NCI-H2107 treated with DMSO at 0.1 percent for 48 hours (cell line): ENCODE measurements around the gene POMGNT1.
A peak's percentile ranks its signal among the peaks of the same experiment; 100 is the strongest.
"Not testable (repeated sequence)": the region's sequence is repeated elsewhere in the genome, so short reads cannot be mapped to it uniquely, and the experiment has no call there.

ENCODE experiments used
- DNase-seq: peaks from one replicate; lab custom pipeline; 2025; ENCODE audit not compliant: unreplicated experiment; lab: John Stamatoyannopoulos, UW

Gene POMGNT1

DNA sequence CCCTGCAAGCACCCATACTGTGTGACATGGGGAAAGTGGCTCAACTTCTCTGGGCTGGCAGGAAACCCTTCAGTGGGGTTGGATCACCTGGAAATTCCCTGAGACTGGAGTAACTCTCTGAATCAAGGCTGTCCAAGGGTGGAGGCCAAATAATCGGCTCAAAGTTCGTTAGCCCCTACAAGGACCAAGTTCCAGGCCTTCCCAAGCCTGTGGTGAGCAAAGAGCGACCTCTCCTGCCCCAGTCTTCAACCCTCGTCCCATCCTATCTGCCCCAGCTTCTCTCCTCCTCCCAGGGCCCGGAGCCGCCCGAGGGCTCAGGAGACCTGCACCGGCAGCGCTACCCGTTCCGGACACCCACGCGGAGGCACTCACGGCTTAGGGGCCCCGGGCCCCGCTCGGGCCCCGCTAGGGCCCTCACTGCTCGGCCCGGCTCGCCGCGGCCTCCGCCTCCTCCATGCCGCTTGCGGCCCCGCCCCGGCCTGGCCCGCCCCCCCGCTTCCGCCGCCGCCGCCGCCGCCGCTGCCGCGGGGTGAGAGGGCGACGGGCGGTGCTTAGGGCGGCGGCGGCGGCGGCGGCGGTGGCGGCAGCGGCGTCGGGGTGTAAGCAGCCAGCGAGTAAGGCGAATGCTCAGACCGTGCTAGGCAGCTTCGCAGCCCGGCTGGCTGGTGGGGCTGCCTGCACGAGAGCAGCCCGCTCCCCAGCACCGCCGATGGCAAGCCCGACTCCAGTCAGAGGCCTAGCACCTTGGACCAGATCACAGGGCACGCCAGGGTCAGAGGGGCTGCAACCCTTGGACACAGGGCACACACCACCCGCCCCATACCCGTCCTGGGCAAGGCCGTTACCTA lies at the start of gene POMGNT1:
Gene POMGNT1, minus strand, starts transcription at position 471 of the 848 bp plus-strand sequence. CDS start 613 bp downstream, outside the sequence.
- DNase-seq, result no peak

DNA sequence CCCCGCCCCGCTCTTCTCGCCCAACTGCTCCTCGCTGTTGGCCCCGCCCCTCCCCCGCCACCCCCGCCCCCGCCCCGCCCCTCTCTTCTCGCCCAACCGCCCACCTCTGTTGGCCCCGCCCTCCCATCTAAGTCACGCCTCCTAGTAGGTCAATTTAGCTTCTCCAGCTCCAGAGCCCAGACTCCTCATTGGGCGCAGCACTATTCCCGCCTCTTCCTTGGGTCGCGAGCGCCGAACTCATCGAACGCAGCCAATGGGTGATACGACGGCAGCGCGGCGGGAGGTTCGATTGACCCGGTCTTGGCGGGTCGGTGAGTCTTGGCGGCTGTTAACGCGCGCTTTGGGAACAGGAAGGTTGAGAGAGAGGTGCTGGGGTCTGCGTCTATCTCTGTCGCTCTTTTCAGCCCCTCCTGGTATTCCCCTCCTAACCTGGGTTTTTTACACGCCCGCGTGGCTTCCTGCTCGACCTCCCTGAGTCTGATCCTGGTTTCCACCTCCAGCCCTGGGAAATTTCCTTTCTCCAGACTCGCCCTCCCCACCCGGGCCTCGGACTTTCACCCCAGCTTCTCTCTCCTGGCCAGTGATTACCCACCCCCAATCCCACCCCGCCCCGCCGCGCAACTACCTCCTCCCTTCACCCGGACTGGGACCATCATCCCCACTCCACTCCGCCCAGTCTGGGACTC lies 49.3 kb upstream of the POMGNT1 start, which contains the start of gene RAD54L:
Gene RAD54L, plus strand, starts transcription at position 328 of the 686 bp plus-strand sequence. CDS start 643 bp downstream, outside the sequence.
- peak; percentile 99 for DNase-seq

DNA sequence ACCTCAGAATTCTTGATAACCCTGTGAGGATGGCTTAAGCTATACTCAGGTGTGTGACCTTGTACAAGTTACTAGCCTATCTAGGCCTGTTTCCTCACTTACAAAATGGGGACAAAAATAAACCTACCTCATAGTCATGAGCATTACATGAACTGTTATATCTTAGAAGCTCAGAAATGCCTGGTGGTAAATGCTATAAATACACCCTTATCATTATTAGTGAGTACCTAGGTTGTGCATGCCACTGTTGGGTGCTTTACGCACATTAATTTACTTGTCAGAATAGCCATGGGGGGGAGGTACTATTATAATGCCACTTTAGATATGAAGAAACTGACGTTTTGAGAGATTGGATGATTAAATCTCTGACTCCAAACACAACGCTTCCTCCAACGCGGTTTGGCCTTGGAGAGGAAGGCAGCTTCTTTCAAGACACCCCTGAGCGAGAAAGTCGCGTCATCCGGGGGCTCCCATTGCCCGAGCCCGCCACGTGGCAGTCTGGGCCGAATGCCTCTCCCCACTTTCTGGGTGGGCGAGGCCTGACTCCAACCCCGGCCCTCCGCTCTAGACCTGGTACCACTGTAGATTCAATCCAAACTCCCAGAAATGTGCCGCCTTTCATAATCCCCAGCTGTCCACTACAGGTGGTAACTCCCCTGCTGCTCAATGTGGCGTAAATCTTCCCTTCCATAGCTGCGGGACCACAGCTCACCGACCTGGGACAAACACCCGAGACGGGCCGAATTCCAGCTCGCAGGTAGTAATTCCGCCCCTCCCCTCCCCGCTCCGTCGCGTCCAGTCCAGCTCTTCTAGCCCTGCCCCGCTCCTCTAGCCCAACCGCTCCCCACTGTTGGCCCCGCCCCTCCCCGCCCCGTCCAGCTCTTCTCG lies 48.6 kb upstream of the POMGNT1 start:
- DNase-seq, result no peak

DNA sequence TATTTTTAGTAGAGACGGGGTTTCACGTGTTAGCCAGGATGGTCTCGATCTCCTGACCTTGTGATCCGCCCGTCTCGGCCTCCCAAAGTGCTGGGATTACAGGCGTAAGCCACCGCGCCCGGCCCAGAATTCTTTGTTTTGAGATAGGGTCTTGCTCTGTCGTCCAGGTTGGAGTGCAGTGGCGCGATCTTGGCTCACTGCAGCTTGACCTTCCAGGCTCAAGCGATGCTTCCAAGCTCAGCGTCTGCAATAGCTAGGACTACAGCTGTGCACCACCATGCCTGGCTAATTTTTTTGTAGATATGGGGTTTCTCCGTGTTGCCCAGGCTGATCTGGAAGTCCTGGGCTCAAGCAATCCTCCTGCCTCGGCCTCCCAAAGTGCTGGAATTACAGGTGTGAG lies 47.9 kb upstream of the POMGNT1 start:
- not testable (repeated sequence) for DNase-seq

DNA sequence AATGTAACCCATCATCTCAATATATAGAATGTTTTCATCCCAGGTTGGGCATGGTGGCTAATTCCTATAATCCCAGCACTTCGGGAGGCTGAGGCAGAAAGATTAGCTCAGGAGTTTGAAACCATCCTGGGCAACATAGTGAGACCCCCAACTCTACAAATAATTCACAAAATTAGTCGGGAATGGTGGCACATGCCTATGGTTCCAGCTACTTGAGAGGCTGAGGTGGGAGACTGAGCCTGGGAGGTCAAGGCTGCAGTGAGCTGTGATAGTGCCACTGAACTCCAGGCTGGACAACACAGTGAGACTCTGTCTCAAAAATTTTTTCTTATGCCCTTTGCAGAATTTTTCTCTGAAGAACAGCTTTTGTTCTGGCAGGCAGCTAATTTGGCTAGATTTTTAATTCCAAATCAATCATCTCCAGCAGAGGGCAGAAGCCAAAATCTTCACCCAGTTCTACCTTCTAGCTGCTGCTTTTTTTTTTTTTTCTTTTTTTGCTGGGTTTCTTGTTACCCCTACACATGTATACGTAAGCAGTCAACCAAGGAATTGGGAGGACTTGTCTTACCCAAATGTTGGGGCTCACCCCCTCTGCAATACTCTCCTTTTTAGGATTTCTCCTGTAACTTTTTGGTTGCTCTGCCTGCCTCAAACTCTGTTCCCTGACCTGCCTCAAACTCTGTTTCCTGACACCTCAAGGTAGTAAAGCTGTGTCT lies 46.6 kb upstream of the POMGNT1 start:
- DNase-seq, result peak; percentile 14

DNA sequence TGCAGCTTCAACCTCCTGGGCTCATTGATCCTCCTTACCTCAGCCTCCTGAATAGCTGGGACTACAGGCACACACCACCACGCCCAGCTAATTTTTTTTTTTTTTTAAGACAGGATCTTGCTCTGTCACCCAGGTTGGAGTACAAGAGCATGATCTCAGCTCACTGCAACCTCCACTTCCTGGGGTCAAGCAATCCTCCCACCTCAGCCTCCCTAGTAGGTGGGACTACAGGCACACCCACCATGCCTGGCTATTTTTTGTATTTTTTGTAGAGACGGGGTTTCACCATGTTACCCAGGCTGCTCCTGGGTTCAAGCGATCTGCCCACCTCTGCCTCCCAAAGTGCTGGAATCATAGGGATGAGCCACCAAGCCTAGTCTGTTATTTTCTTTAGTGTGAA lies 45.6 kb upstream of the POMGNT1 start:
- DNase-seq, result not testable (repeated sequence)

DNA sequence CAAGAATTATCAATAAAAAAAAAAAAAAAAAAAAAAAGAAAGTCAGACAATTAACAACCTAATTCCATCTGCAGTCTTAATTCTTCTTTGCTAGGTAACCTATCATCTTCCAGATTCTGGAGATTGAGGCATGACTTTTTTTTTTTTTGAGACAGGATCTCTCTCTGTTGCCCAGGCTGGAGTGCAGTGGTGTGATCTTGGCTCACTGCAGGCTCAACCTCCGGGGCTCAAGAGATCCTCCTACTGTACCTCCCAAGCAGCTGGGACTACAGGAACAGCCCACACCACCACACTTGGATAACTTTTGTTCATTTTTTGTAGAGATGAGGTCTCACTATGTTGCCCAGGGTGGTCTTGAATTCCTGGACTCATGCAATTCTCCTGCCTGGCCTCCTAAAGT lies 44.7 kb upstream of the POMGNT1 start:
- no peak for DNase-seq

DNA sequence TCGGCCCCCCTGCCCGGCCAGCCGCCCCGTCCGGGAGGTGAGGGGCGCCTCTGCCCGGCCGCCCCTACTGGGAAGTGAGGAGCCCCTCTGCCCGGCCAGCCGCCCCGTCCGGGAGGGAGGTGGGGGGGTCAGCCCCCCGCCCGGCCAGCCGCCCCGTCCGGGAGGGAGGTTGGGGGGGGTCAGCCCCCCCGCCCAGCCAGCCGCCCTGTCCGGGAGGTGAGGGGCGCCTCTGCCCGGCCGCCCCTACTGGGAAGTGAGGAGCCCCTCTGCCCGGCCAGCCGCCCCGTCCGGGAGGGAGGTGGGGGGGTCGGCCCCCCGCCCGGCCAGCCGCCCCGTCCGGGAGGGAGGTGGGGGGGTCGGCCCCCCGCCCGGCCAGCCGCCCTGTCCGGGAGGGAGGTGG lies 43.5 kb upstream of the POMGNT1 start:
- not testable (repeated sequence) for DNase-seq

DNA sequence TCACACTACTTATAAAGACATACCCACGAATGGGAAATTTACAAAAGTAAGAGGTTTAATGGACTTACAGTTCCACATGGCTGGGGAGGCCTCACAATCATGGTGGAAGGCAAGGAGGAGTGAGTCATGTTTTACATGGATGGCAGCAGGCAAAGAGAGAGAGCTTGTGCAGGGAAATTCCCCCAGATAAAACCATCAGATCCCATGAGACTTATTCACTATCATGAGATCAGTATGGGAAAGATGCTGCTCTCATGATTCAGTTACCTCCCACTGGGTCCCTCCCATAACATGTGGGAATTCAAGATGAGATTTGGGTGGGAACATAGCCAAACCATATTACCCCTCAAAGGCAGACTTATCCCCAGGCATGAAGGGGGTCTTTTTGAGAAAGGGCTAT lies 40.6 kb upstream of the POMGNT1 start:
- DNase-seq, result not testable (repeated sequence)

DNA sequence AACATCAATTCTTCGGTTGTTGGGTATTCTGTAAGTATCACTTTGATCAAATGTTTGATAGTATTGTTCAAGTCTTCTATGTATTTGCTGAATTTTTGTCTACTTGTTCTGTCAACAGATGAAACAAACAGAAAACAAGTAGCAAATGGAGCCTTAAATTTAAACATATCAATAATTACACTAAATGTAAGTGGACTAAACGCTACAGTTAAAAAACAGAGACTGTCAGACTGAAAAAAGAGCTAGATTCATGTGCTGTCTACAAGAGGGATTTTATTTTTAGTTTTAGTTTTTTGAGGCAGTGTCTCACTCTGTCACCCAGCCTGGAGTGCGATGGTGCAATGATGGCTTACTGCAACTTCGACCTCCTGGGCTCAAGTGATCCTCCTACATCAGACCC lies 38.6 kb upstream of the POMGNT1 start:
- no peak for DNase-seq

DNA sequence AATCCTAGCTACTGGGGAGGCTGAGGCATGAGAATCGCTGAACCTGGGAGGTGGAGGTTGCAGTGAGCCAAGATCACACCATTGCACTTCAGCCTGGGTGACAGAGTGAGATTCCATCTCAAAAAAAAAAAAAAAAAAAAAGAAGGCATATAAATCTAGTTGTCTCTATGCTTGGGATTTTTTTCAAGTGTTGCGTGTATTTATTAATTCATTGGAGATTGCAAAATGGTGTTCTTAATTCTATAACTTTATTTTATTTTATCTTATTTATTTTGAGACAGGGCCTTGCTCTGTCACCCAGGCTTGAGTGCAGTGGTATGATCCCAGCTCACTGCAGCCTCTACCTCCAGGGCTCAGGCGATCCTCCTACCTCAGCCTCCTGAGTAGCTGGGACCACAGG lies 33.0 kb upstream of the POMGNT1 start:
- not testable (repeated sequence) for DNase-seq

DNA sequence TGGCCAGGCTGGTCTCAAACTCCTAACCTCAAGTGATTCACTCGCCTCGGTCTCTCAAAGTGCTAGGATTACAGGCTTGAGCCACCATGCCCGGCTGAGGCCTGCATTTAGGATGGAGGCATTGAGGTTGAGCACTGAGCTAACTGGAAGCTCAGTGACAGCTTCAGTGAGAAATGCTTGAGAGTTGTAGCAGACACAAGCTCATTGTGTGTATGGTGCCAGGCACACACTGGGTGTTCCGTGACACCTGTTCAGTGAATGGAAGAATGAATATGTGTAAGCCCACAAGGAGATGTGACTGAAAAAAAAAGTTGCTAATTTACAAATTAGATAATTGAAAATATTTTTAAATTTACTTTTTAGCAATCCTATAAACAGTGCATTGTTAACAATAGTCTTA lies 26.7 kb upstream of the POMGNT1 start:
- DNase-seq, result no peak

DNA sequence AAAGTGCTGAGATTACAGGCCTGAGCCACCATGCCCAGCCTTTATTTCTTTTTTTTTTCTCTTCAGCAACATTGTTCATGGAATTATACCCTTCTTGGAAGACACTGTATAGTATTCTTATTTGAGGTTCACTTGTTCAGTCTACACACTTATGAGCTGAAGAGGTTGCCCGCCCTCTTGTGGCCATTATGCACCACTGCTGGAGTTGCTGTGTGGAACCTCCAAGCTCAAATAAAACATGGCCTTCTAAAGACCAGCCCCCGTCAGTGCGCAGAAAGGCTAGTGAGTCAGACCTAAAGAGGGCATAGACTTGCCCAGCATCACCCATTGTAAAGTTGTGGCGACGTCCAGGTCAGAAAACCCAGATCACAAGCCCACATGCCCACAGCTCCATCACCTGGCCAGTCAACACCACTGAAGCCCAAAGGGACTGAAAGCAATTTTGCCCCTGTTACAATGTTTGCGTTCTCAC lies 25.3 kb upstream of the POMGNT1 start:
- DNase-seq, result peak; percentile 74

DNA sequence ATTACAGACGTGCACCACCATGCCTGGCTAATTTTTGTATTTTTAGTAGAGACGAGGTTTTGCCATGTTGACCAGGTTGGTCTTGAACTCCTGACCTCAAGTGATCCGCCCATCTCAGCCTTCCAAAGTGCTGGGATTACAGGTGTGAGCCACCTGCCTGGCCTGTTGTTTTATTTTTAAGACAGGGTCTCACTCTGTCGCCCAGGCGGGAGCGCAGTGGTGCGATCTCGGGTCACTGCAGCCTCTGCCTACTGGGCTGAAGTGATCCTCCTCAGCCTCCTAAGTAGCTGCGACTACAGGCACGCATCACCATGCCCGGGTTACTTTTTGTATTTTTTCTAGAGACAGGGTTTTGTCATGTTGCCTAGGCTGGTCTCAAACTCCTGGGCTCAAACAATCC lies 24.8 kb upstream of the POMGNT1 start:
- DNase-seq, result not testable (repeated sequence)

DNA sequence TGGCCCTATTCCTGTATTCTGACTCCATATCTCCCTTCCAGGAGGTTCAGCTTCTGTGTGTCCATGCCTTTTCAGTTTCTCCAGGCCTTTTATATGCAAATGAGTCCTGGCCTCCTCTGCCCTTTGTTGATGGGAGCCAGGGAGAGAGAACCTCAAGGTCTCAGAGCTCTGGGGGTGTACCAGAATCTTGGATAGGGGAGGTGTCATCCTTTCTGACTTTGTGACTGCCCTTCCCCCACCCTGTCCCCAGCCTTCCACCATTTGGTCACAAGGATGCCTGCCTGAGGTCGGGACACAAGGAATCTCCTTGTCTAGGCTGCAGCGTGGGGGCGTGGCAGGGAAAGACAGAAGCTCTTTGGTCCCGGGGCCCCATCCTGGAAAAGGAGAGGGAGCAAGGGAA lies 23.5 kb upstream of the POMGNT1 start:
- DNase-seq, result no peak

DNA sequence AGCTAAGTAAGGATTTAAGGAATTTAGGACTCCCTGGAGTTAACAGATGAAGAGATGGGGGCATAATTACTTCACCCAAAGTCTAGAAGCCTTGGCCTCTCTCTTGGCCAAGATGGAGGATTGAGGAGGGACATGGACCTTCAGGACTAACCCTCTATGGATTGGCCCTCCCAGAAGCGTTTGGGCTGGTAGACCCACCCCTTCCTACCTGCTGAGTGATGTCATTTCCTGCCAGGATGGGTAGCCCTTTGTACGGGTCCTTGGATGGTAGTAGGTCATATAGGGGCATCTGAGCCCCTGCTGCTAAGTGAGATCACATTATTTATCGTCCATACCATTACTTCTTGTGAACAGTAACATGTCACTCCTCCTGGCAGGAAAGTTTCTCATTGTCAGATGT lies 22.6 kb upstream of the POMGNT1 start:
- DNase-seq, result no peak

DNA sequence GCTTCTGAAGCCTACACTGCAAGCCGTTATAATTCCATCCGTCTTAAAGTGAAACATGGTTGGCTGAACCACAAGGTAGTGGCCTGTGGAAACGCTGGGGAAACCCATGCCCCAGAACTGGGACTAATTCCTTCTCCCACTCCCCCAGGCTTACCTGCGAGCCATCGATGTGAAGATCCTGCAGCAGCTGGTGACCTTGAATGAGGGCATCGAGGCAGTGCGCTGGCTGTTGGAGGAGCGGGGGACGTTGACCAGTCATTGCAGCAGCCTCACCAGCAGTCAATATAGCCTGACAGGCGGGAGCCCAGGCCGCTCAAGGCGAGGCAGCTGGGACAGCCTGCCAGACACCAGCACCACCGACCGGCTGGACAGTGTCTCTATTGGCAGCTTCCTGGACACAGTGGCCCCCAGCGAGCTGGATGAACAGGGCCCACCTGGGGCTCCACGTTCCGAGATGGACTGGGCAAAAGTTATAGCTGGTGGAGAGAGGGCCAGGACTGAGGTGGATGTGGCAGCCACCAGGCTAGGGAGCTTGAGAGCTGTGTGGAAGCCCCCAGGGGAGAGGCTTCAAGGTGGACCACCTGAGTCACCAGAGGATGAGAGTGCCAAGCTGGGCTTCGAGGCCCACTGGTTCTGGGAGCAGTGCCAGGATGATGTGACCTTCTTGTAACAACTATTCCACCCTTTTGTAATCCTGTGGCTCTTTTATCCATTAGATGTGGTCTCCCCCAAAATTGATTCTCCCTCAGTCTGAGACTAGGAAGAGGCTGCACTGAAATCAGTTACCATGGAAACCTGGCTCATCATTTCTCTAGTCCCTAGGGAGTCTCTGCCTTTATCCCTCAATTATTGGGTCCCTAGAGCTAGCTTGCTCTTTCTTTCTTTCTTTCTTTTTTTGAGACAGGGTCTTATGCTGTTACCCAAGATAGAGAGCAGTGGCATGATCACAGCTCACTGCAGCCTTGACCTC lies 21.6 kb upstream of the POMGNT1 start:
- DNase-seq, result no peak

DNA sequence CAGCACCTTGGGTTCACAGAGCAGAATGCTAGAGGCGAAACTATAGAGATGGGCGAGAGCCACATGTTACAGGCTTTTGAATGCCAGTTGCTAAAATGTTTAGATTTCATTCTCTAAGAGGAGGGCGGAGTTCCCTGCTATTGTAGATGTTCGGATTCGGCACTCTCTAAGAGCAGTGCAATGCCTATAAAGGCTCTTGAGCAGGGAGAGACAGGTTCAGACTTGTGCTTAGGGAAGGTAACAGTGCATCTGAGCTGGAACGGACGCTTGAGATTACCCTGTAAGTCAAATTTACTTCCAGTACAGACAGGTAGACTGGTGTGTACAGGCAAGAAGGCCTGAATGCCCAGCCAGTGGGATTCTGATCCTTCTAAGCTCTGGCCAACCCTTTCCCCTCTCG lies 20.2 kb upstream of the POMGNT1 start:
- DNase-seq, result peak; percentile 98

DNA sequence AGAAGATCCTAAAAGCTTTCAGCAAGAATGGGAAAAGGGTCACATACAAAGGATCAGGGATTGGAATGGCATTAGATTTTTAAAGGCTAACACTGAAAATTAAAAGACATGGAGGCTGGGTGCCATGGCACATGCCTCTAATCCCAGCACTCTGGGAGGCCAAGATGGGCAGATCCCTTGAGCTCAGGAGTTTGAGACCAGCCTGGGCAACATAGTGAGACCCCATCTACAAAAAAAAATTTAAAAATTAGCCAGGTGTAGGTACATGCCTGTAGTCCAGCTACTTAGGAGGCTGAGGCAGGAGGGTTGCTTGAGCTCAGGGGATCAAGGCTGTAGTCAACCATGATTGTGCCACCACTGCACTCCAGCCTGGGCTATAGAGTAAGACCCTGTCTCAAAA lies 17.3 kb upstream of the POMGNT1 start:
- DNase-seq, result no peak
